ENCODE data around the gene CFLAR.

DNA sequence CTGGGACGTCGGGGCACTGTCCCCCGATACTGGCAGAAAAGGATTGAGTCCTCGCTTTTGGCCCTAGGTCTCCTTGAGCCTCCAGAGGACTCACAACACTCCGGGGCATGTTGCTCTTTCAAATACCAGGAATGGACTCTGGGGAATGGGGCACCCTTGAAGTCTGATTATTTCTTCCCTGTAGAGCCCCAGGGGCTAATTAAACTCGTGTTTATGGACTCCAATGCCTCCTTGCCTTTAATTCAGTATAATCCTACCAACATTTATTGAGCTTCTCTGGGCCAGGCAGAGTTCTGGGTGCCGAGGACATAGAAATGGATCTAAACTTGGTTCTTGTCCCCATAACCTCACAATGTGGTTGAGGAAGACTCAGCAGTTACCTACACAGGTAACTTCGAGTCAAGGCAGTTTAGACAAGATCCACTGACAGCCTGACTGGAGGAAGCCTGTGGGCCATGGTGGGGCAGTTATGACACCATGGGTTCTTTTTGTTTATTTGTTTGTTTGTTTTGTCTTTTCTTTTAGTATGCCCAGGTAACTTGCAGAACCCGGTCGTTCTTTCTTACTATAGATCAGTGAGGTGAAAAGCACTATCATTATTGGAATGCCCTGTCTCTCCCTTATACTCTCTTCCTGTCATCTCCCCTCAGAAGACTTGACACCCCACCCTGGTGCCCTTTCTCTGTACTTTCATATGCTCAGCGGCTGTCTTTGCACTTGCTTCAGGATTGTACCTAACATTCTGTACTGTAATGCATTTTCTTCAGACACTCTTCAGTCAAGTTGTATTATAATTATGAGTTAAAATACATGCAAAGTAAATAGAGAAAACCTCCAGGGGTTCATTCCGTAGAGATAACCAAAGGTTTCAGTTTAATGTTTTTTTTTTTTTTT, 3.2 kb downstream of the CFLAR start:
- TF ChIP-seq POLR2A (IDR thresholded peaks at IDR 0.05): no peak
- TF ChIP-seq EP300 (IDR thresholded peaks at IDR 0.05): no peak

All from tibial nerve (tissue), 3 donors.